GM18520 (cell line): ENCODE data around the gene LYPD6.

Source experiments
- ATAC-seq: cut with Tn5 transposase; IDR thresholded peaks from one replicate; pipeline ENCODE4 v1.9.1; 2021; ENCODE audit not compliant: unreplicated experiment

The LYPD6 gene

DNA sequence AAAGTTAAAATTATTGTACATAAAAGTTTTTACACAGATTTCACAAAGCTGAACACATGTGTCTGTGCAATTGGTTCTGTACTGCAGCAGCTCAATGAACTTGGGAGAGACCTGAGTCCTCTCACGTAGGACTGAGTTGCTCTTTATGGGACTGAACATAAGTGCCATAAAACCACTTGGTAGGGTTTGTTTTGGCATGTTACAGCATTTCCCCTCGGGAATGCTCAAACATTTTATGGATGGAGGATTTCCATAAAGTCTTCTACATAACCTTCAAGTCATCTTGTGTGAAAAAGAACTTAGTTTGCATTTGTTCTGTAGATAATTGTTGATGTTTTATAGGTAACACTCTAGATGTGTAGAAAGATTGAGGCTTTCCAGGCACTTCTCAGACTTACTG, 15.9 kb downstream of the LYPD6 start:
- no peak for ATAC-seq

GRCh38 chr2:149348291-149348690, 17.9 kb downstream of the LYPD6 start:
- no peak for ATAC-seq

DNA sequence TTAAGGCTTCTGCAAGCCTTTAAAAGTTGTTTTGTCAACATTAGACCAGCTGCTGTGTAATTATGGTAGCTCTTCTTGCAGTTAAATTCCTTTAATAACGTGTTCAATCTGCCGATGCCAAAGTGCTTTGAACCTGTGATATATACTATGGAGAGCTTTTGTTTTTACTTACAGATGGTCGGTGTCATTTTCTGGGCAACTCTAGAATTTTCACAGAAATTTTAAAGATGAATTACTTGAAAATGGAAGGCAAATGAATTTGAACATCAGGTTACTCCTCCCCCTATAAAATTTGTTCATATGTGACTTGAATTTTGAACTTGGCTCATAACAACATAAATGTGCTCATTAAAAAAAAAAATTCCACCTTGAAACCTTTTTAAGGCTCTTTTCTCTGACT, 23.0 kb downstream of the LYPD6 start:
- ATAC-seq: no peak

DNA sequence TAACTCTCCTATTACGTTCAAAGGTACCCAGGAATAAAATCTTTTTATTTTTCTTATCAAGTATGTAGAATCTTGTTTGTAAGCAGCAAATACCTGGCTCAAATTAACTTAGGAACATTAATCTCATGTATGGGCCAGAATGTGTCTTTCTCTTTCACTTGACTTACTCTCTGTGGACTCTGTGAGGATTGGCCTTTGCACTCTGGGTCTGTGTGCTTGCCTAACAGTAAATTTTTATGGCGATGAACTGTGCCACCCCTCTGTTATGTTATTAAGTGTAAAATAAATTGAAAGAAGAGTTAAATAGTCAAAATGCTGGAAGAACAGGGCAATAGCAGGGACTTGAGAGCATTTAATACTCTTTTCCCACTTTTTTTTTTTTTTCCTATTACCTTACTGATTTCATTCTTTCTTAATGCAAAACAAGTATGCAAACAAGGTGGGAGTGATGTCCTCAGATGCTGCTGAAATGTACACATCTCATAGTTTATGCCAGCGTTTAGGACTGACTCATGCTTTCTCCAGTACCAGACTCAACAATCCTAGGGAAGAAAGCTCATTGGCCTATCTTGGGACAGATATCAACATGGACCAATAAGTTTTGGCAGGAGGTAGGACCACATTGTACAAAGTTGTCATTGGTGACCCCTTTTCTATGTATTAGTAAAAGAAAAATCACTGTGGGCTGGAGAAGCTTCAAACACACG, 25.5 kb downstream of the LYPD6 start:
- ATAC-seq: no peak

GRCh38 chr2:149357058-149357457, 26.7 kb downstream of the LYPD6 start:
- no peak for ATAC-seq

DNA sequence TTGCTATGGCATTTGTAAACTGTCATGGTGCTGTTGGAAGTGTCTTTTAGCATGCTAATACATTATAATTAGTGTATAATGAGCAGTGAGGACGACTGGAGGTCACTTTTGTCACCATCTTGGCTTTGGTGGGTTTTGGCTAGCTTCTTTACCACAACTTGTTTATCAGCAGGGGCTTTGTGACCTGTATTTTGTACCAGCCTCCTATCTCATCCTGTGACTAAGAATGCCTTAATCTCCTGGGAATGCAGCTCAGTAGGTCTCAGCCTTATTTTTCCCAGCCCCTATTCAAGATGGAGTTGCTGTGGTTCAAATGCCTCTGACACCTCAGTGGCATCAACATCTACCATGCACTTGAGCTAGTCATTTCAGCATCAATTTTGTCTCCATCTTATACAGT, 29.7 kb downstream of the LYPD6 start:
- ATAC-seq: no peak

- no peak for ATAC-seq
Observed at GRCh38 chr2:149363958-149364357, 33.6 kb downstream of the LYPD6 start.

- ATAC-seq: no peak
Observed at GRCh38 chr2:149364839-149365238, 34.5 kb downstream of the LYPD6 start.

GRCh38 chr2:149365931-149366583, 35.7 kb downstream of the LYPD6 start:
- ATAC-seq: no peak

DNA sequence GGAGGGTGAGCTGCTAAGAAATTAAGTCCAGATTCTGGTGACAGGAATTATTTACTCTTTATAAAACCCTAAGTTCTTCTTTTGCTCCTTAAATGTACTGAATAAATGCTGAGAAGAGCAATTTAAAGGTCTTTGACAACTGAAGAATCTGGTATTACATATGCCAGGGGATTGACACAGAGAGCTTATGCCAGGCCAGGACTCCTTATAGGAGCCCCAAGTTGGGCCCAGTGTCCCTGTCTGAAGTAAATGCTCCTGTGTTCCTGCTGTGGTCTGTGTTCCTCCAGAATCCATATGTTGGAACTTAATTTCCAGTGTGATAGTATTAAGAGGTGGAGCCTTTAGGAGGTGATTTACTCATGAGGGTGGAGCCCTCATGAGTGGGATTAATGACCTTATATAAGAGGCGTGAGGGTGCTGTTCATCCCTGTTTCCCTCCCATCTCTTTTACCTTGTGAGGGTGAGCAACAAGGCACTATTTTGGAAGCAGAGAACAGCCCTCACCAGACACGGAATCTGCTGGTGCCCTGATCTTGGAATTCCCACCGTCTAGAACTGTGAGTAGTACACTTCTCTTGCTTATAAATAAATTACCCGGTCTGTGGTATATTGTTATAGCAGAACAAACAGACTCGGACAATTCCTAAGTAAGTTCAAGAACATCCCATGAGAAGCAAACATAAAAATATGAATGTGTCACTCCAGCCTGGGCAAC, 39.8 kb downstream of the LYPD6 start:
- no peak for ATAC-seq

DNA sequence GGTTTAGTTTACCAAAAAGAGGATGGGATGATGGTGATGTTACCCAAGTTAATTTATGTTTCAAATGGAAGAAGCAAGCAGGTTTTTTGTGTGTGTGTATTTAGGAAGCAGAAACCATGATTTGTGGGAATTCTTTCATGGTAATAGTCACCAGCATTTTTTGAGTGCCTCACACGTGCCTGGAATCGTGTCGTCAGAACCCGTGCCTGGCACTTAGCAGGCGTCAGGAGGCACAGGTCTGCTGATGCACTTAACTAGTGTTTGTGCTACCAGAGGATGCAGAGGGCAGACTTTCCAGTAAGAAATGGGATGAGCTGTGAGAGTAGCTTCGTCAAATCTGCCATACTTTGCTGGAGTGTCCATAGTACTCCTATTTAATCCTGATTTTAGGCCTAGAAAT, 41.1 kb downstream of the LYPD6 start:
- no peak for ATAC-seq

DNA sequence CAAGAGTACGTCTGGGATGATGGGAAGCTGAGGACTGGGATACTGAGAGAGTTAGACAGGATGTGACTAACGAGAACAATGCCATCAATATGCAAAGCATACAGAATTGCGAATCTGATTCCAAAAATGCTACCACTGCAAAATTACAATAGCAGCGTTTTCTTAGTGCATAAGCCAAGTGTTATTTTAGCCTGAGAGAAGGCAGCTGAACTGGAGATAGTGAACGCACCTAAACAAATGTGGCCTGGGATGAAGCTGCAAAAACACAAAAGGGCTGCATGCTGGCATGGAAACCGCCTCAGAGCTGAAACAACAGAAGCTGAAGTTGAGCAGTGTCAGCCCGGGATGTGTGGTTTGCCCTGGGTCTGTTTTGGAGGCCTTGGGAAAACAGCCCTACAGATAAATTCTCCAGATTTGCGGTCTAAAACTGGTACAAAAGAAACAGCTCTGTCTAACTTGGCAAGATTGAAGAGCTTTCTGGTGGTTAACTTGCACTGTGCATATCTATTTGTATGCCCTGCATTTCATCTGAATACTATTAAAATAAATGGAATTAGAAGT, 45.5 kb downstream of the LYPD6 start:
- no peak for ATAC-seq

- no peak for ATAC-seq
Observed at GRCh38 chr2:149380205-149380604, 49.8 kb downstream of the LYPD6 start.

- ATAC-seq: no peak
Observed at GRCh38 chr2:149383340-149383739, 53.0 kb downstream of the LYPD6 start.

GRCh38 chr2:149385350-149385749, 55.0 kb downstream of the LYPD6 start:
- ATAC-seq: no peak

DNA sequence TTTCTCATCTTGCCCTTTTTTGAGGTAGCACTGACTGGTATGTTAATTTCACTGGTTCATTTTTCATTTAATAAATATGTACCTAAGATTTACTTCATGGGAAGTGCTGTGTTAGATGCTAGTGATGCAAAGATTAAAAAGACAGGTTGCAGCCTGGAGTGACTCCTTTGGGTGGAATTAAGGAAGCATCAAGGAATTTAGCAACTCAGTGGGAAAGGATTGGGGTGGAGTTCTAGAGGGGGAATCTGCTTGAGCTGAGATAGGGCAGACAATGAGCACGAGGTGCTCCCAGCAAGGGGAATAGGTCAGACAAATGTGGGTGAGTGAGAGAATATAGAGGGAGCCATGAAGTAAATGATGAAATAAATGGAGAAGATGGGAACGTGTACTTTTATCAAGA, 57.0 kb downstream of the LYPD6 start:
- no peak for ATAC-seq

DNA sequence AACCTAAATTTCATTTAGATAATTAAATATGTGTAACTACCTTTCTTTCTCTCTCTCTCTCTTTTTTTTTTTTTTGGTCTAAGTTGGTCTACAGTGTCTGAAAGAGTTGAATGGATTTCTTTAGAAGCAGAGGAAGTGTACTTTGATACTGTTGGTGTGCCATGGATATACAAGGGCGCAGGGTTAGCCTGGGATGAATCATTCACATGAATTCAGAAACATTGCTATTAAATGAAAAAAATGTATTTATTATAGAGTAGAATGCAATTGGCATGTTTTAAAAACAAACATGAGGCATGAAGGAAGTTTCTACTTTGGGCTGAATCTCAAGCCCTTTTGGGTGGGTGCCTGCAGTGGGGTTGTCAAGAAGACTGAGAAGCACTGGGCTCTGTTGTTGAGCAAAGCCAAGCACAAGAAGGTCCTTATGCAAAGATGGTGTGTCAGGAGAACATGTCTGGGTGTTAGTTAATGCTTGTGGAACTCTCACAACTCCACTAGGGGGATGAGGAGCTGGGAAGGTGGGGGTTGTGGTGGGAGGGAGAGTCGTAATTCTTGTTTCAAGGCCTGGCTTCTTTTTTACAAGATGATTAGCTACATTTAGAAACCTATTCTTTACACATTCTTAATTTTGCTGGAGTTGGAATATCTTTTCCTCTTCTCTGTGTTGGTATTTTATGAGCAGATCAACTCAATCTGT, 57.9 kb downstream of the LYPD6 start:
- no peak for ATAC-seq

GRCh38 chr2:149389506-149390167, 59.2 kb downstream of the LYPD6 start:
- ATAC-seq: no peak

- ATAC-seq: no peak
Observed at GRCh38 chr2:149393614-149394013, 63.2 kb downstream of the LYPD6 start.

DNA sequence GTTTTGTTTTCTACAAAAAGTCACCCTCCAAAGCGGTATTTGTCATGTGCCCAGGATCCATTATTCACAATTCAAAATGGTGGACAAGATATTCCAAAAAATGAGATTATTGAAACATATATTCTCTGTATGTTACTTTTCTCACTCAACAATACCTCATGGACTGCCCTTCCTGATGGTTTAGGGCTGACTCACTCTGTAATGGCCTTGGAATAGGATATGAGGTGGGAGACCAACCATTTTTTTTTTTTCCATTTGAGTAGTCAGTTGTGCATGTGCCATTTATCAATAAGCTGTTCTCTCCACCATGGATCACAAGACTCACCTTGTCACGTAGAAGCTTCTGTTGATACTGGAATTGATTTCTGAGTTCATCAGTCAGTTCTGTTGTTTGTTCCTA, 64.5 kb downstream of the LYPD6 start:
- ATAC-seq: no peak
